Measurements from ENCODE around the gene CLCN3.

DNA sequence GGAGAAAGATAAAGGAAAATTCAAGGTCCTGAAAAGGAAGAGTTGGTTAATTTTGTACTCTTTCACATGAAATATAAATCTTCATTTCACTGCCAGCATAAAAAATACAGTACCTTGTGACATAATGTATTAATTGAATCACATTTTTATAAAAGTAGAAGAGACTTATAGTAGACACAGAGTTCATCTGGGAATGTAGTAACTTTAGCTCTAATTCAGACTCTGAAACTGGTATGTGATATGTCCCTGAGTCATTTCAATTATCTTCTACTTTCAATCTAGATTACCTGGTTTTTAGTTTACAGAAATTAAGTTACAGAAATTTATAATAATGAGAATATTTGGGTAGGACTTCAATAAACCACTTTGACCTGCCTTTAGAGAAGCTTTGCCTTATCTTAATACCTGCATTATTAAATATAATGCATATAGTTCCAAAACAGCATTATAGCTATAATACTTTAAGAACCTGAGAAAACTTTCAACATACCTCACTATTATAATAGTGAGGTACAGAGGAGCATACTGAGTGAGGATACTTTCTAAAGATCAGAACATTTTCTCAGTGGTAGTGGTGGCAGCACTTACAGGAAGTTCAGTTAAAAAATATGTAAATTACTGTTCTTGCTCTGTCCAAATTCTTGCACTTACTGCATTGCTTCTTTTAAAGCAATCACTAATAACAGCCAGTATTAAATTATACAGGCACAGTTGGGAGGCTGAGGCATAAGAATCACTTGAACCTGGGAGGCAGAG is 19.2 kb upstream of the CLCN3 start:
- TF ChIP-seq MEF2D (tag; conservative IDR thresholded peaks at IDR 0.05; ENCODE audit: low read depth) (no peak), FOXO4 (CRISPR knock-in tag; IDR thresholded peaks at IDR 0.05) (no peak), TCF7 (IDR thresholded peaks at IDR 0.05; ENCODE audit: borderline replicate concordance) (no peak), GABPA (tag; conservative IDR thresholded peaks at IDR 0.05; ENCODE audit: low read depth) (no peak), MAFK (IDR thresholded peaks at IDR 0.05; ENCODE audit: low read length) (no peak), TAF7 (tag; IDR thresholded peaks at IDR 0.05) (no peak), TARDBP (IDR thresholded peaks at IDR 0.05) (no peak), CTBP1 (IDR thresholded peaks at IDR 0.05; ENCODE audit: borderline replicate concordance) (no peak), EZH2 (IDR thresholded peaks at IDR 0.05; ENCODE audit: borderline replicate concordance, low read depth, low read length) (no peak)
- TF ChIP-seq, protein P1, sequence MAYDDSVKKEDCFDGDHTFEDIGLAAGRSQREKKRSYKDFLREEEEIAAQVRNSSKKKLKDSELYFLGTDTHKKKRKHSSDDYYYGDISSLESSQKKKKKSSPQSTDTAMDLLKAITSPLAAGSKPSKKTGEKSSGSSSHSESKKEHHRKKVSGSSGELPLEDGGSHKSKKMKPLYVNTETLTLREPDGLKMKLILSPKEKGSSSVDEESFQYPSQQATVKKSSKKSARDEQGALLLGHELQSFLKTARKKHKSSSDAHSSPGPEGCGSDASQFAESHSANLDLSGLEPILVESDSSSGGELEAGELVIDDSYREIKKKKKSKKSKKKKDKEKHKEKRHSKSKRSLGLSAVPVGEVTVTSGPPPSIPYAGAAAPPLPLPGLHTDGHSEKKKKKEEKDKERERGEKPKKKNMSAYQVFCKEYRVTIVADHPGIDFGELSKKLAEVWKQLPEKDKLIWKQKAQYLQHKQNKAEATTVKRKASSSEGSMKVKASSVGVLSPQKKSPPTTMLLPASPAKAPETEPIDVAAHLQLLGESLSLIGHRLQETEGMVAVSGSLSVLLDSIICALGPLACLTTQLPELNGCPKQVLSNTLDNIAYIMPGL (CRISPR knock-in tag; IDR thresholded peaks at IDR 0.05): no peak

All from K562 (cell line).